Measurements from ENCODE around the gene MYBPHL.

DNA sequence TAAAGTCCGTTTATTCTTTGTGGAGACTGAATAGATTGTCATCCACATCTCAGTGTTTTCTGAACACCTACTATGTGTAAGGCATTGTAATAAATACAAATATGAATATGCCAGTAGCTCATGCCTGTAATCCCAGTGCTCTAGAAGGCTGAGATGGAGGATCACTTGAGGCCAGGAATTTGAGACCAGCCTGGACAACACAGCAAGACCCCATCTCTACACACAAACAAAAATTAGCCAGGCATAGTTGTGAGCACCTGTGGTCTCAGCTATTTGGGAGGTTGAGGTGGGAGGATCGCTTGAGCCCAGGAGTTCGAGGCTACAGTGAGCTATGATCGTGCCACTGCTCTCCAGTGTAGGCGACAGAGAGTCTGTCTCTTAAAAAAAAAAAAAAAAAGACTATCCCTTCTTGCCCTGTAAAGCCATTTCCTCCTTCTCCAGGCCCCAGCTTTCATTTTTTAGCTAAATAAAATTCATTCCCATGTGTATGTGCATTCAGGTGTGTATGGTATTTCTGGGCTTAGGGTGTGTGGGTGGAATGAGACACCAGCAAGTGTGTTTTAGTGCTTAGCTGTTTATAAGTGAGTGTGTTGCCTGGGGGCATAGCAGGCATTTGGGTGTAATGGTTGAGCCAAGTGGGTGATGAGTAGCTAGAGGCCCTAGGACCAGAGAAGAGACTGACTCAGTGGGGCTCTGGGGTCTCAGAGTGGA, 49.7 kb downstream of the MYBPHL start:
- TF ChIP-seq CTCF (conservative IDR thresholded peaks at IDR 0.05; ENCODE audit: low read depth, low read length) (no peak), EZH2phosphoT487 (IDR thresholded peaks at IDR 0.05; ENCODE audit: borderline replicate concordance, low read length) (no peak)

All from PC-3 (cell line).